H9 (cell line): ENCODE data around the gene EXOSC2. TPM values are rescaled to one million over a fixed set of nuclear protein-coding genes. Genes with fewer than 3 reads are reported as not detected.

ENCODE experiments used
- DNase-seq: peaks from one replicate; pipeline ENCODE4 v3.0.0-alpha.2; 2017
- H2AFZ ChIP-seq: one replicate; pipeline ENCODE4 v1.6.1; 2013; ENCODE audit warnings: mild to moderate bottlenecking, low read length, control low read depth, moderate library complexity
- H2AK5ac ChIP-seq: 2 replicates; pipeline ENCODE4 v1.6.1; 2013; ENCODE audit warnings: low read length, control low read depth, mixed read lengths; ENCODE audit not compliant: insufficient read length
- H2BK120ac ChIP-seq: one replicate; pipeline ENCODE4 v1.6.1; 2013; ENCODE audit warnings: low read depth, mild to moderate bottlenecking, low read length, control low read depth, inconsistent platforms; ENCODE audit not compliant: poor library complexity, severe bottlenecking
- H2BK12ac ChIP-seq: 2 replicates; pipeline ENCODE4 v1.6.1; 2013; ENCODE audit warnings: low read length, control low read depth, mixed read lengths, low read depth; ENCODE audit not compliant: insufficient read length
- H2BK15ac ChIP-seq: 2 replicates; pipeline ENCODE4 v1.6.1; 2013; ENCODE audit warnings: low read depth, low read length, control low read depth
- H2BK20ac ChIP-seq: one replicate; pipeline ENCODE4 v1.6.1; 2013; ENCODE audit warnings: low read depth, mild to moderate bottlenecking, low read length, control low read depth, inconsistent platforms; ENCODE audit not compliant: poor library complexity, severe bottlenecking
- H2BK5ac ChIP-seq: 2 replicates; pipeline ENCODE4 v1.6.1; 2013; ENCODE audit warnings: low read length, control low read depth, mixed read lengths; ENCODE audit not compliant: insufficient read length
- H3K14ac ChIP-seq: 2 replicates; pipeline ENCODE4 v1.6.1; 2013; ENCODE audit warnings: low read length, control low read depth; ENCODE audit not compliant: insufficient read depth
- H3K18ac ChIP-seq: 2 replicates; pipeline ENCODE4 v1.6.1; 2013; ENCODE audit warnings: low read depth, mild to moderate bottlenecking, mixed read lengths, low read length, control low read depth; ENCODE audit not compliant: insufficient read length
- H3K23ac ChIP-seq: 2 replicates; pipeline ENCODE4 v1.6.1; 2013; ENCODE audit warnings: low read length, control low read depth, mixed read lengths, low read depth; ENCODE audit not compliant: insufficient read length
- H3K23me2 ChIP-seq: 2 replicates; pipeline ENCODE4 v1.6.1; 2013; ENCODE audit warnings: low read depth, mild to moderate bottlenecking, mixed read lengths, low read length, control low read depth; ENCODE audit not compliant: insufficient read length, poor library complexity, severe bottlenecking
- H3K27ac ChIP-seq: 2 replicates; pipeline ENCODE4 v1.5.1; 2013; ENCODE audit warnings: low read length, control low read depth, mixed read lengths, low read depth; ENCODE audit not compliant: insufficient read length
- H3K27me3 ChIP-seq: 2 replicates; pipeline ENCODE4 v1.6.1; 2013; ENCODE audit warnings: low read length, control low read depth, inconsistent platforms; ENCODE audit not compliant: insufficient read depth
- H3K4ac ChIP-seq: 2 replicates; pipeline ENCODE4 v1.6.1; 2013; ENCODE audit warnings: low read depth, mild to moderate bottlenecking, control low read depth, inconsistent platforms, low read length, moderate library complexity
- H3K4me1 ChIP-seq: 2 replicates; pipeline ENCODE4 v1.6.1; 2013; ENCODE audit warnings: low read length, control low read depth, inconsistent platforms; ENCODE audit not compliant: insufficient read depth
- H3K4me2 ChIP-seq: 2 replicates; pipeline ENCODE4 v1.6.1; 2013; ENCODE audit warnings: low read length, control low read depth, mixed read lengths; ENCODE audit not compliant: insufficient read length, insufficient read depth
- H3K56ac ChIP-seq: 2 replicates; pipeline ENCODE4 v1.6.1; 2013; ENCODE audit warnings: low read depth, mild to moderate bottlenecking, mixed read lengths, low read length, control low read depth; ENCODE audit not compliant: insufficient read length
- H3K79me1 ChIP-seq: 2 replicates; pipeline ENCODE4 v1.6.1; 2013; ENCODE audit warnings: low read depth, mild to moderate bottlenecking, moderate library complexity, low read length, control low read depth, inconsistent platforms; ENCODE audit not compliant: insufficient read depth, poor library complexity, severe bottlenecking
- H3K79me2 ChIP-seq: 2 replicates; pipeline ENCODE4 v1.6.1; 2013; ENCODE audit warnings: low read length, control low read depth, inconsistent platforms; ENCODE audit not compliant: insufficient read depth
- H3K9ac ChIP-seq: 2 replicates; pipeline ENCODE4 v1.6.1; 2013; ENCODE audit warnings: low read length, control low read depth, mixed read lengths; ENCODE audit not compliant: insufficient read length; ENCODE audit errors: extremely low read depth
- H3K9me3 ChIP-seq: one replicate; pipeline ENCODE4 v1.6.1; 2013; ENCODE audit warnings: low read depth, low read length, inconsistent platforms; ENCODE audit not compliant: control insufficient read depth
- H3T11ph ChIP-seq: one replicate; pipeline ENCODE4 v1.6.1; 2013; ENCODE audit warnings: mild to moderate bottlenecking, low read length, control low read depth, inconsistent platforms
- H4K20me1 ChIP-seq: one replicate; pipeline ENCODE4 v1.6.1; 2013; ENCODE audit not compliant: control insufficient read depth, insufficient read length, insufficient read depth
- H4K5ac ChIP-seq: 2 replicates; pipeline ENCODE4 v1.6.1; 2013; ENCODE audit warnings: low read depth, mild to moderate bottlenecking, mixed read lengths, low read length, control low read depth; ENCODE audit not compliant: insufficient read length
- H4K8ac ChIP-seq: replicated peaks from 2 replicates; pipeline ENCODE4 v1.6.1; 2013; ENCODE audit warnings: low read length, control low read depth, mixed read lengths, low read depth; ENCODE audit not compliant: insufficient read length
- H4K91ac ChIP-seq: 2 replicates; pipeline ENCODE4 v1.6.1; 2013; ENCODE audit warnings: low read depth, mild to moderate bottlenecking, moderate library complexity, mixed read lengths, low read length, control low read depth; ENCODE audit not compliant: insufficient read length
- H3K27ac Mint-ChIP-seq, 3 experiments: 2 replicates in 2 of 3; 3 replicates in 1 of 3; pipeline ENCODE4 v1.8.0; 2020 to 2021; ENCODE audit warnings: mixed read lengths in 3 of 3, mild to moderate bottlenecking in 1 of 3, moderate library complexity in 1 of 3
- H3K27me3 Mint-ChIP-seq: 2 replicates; pipeline ENCODE4 v1.8.0; 2021; ENCODE audit warnings: low read depth, mild to moderate bottlenecking, moderate library complexity, mixed read lengths
- H3K36me3 Mint-ChIP-seq, 3 experiments: 2 replicates in 2 of 3; 3 replicates in 1 of 3; pipeline ENCODE4 v1.8.0; 2020 to 2021; ENCODE audit warnings: low read depth in 3 of 3, mixed read lengths in 3 of 3; ENCODE audit not compliant: insufficient read depth in 1 of 3
- H3K4me1 Mint-ChIP-seq, 2 experiments: 2 replicates each; pipeline ENCODE4 v1.8.0; 2020; ENCODE audit warnings: mixed read lengths in 2 of 2
- H3K4me3 Mint-ChIP-seq, 2 experiments: 2 replicates in 1 of 2; 3 replicates in 1 of 2; pipeline ENCODE4 v1.8.0; 2020 to 2021; ENCODE audit warnings: mild to moderate bottlenecking in 2 of 2, mixed read lengths in 2 of 2, moderate library complexity in 1 of 2
- H3K9me3 Mint-ChIP-seq, 2 experiments: 2 replicates in 1 of 2; 3 replicates in 1 of 2; pipeline ENCODE4 v1.8.0; 2020; ENCODE audit warnings: mild to moderate bottlenecking in 2 of 2, mixed read lengths in 2 of 2, moderate library complexity in 1 of 2
- CTCF ChIP-seq: fragments of 200-600 bp; sonication (generic); conservative IDR thresholded peaks from 3 replicates; pipeline ENCODE4 v1.8.0; 2021; ENCODE audit warnings: antibody characterized with exemption, mild to moderate bottlenecking
- WGBS: extraction: QIAGEN DNeasy Blood & Tissue Kit; methylation state at CpG from one replicate; pipeline ENCODE4 v1.1.7; 2013; ENCODE audit warnings: missing lambda C conversion rate, low lambda C conversion rate, mixed read lengths; ENCODE audit not compliant: insufficient read length; ENCODE audit errors: extremely low coverage; 5-methylcytosine and 5-hydroxymethylcytosine counted together
- total RNA-seq: library from RNA; stranded (reverse); gene quantifications from 2 replicates; pipeline ENCODE4 v1.2.1, GENCODE V29; 2021

Gene EXOSC2
- total RNA-seq, 1 experiment from 2014 or later: 94.5 TPM

- no CpG with 5 or more reads among the region's 11 CpGs for WGBS
- Mint-ChIP-seq H3K4me1 (peaks cover 17 to 21% of the 10 kb centered on the region in 2 experiments), H3K4me3 (no peak overlapping the region; a peak in 1 of 5 replicates), H3K27ac (no peak overlapping the region), H3K27me3 (no peaks in the 10 kb centered on the region), H3K9me3 (no peaks in the 10 kb centered on the region; a peak in 2 of 5 replicates), H3K36me3 (peaks cover 0 to 5% (median 0%) of the 10 kb centered on the region in 3 experiments; a peak in 2 of 7 replicates)
- TF ChIP-seq CTCF: no peak
- Histone ChIP-seq H3K4ac (no peak overlapping the region), H4K91ac (no peak overlapping the region), H3K27ac (no peak overlapping the region), H3T11ph (no peak overlapping the region), H3K23ac (no peak overlapping the region), H3K4me1 (no peaks in the 10 kb centered on the region; the same call in 1 of the 2 replicates), H3K79me1 (no peaks in the 10 kb centered on the region), H3K14ac (no peak overlapping the region), H3K4me2 (no peak overlapping the region), H2BK15ac (no peak overlapping the region), H2BK120ac (no peak overlapping the region), H2BK20ac (no peak overlapping the region), H3K18ac (no peak overlapping the region), H3K56ac (no peak overlapping the region), H2BK5ac (no peak overlapping the region), H3K27me3 (no peaks in the 10 kb centered on the region), H3K23me2 (no peaks in the 10 kb centered on the region), H3K79me2 (peaks cover 2% of the 10 kb centered on the region; the same call in 1 of the 2 replicates), H4K20me1 (no peaks in the 10 kb centered on the region), H2BK12ac (no peak overlapping the region), H4K5ac (no peak overlapping the region), H2AFZ (no peak overlapping the region), H2AK5ac (no peak overlapping the region), H3K9me3 (no peaks in the 10 kb centered on the region), H4K8ac (no peak overlapping the region), H3K9ac (no peak overlapping the region)
- no peak for DNase-seq
Measured at GRCh38 chr9:130740218-130741023, 46.8 kb downstream of the EXOSC2 start.
